Memory B cell (primary cell): ENCODE data around the gene NPAS4.

Experiments
- ATAC-seq: fragments of 150-1000 bp; cut with Tn5 transposase; 2 replicates; pipeline ENCODE4 v1.10.0; 2021; ENCODE audit warnings: low read depth, mild to moderate bottlenecking, moderate library complexity
- DNase-seq, 2 donors: peaks; one replicate each; pipeline ENCODE4 v3.0.0; 2022; ENCODE audit warnings: low spot score in 2 of 2
- H3K27ac Mint-ChIP-seq: one replicate; pipeline ENCODE4 v1.8.0; 2022; ENCODE audit warnings: mild to moderate bottlenecking, moderate library complexity, mixed read lengths
- H3K27me3 Mint-ChIP-seq: one replicate; pipeline ENCODE4 v1.8.0; 2022; ENCODE audit warnings: mixed read lengths
- H3K36me3 Mint-ChIP-seq: one replicate; pipeline ENCODE4 v1.8.0; 2022; ENCODE audit warnings: mild to moderate bottlenecking, mixed read lengths
- H3K4me1 Mint-ChIP-seq: one replicate; pipeline ENCODE4 v1.8.0; 2022; ENCODE audit warnings: mixed read lengths
- H3K4me3 Mint-ChIP-seq: one replicate; pipeline ENCODE4 v1.8.0; 2022; ENCODE audit warnings: mild to moderate bottlenecking, moderate library complexity, mixed read lengths
- H3K9me3 Mint-ChIP-seq: one replicate; pipeline ENCODE4 v1.8.0; 2022; ENCODE audit warnings: mixed read lengths

Gene NPAS4

GRCh38 chr11:66469441-66469840 lies 48.6 kb downstream of the NPAS4 start:
- no peaks in the 10 kb centered on the region for H3K9me3 Mint-ChIP-seq
- peaks cover 19% of the 10 kb centered on the region for H3K4me1 Mint-ChIP-seq
- no peaks in the 10 kb centered on the region for H3K27me3 Mint-ChIP-seq
- no peaks in the 10 kb centered on the region for H3K36me3 Mint-ChIP-seq
- no peak overlapping the region for H3K27ac Mint-ChIP-seq
- DNase-seq (no peak), ATAC-seq (no peak)
- H3K4me3 Mint-ChIP-seq: no peak overlapping the region

- ATAC-seq (no peak), DNase-seq (no peak)
- H3K4me3 Mint-ChIP-seq: no peak overlapping the region
- H3K27ac Mint-ChIP-seq: no peak overlapping the region
- H3K4me1 Mint-ChIP-seq: peaks cover 17% of the 10 kb centered on the region
- H3K27me3 Mint-ChIP-seq: no peaks in the 10 kb centered on the region
- H3K36me3 Mint-ChIP-seq: no peaks in the 10 kb centered on the region
- H3K9me3 Mint-ChIP-seq: no peaks in the 10 kb centered on the region
Observed at GRCh38 chr11:66470015-66470414, 49.2 kb downstream of the NPAS4 start.

GRCh38 chr11:66471142-66471541 lies 50.3 kb downstream of the NPAS4 start:
- ATAC-seq: no peak
- no peak overlapping the region for H3K4me3 Mint-ChIP-seq
- peaks cover 5% of the 10 kb centered on the region for H3K4me1 Mint-ChIP-seq
- DNase-seq: no peak
- H3K27me3 Mint-ChIP-seq: no peaks in the 10 kb centered on the region
- H3K36me3 Mint-ChIP-seq: no peaks in the 10 kb centered on the region
- H3K9me3 Mint-ChIP-seq: no peaks in the 10 kb centered on the region
- no peak overlapping the region for H3K27ac Mint-ChIP-seq

GRCh38 chr11:66472054-66472453 lies 51.2 kb downstream of the NPAS4 start:
- Mint-ChIP-seq H3K27ac (no peak overlapping the region), H3K27me3 (no peaks in the 10 kb centered on the region), H3K4me3 (no peak overlapping the region), H3K9me3 (no peaks in the 10 kb centered on the region), H3K36me3 (no peaks in the 10 kb centered on the region), H3K4me1 (peaks cover 4% of the 10 kb centered on the region)
- ATAC-seq: no peak
- no peak for DNase-seq

GRCh38 chr11:66473167-66473566 lies 52.3 kb downstream of the NPAS4 start:
- no peaks in the 10 kb centered on the region for H3K27me3 Mint-ChIP-seq
- H3K4me1 Mint-ChIP-seq: no peaks in the 10 kb centered on the region
- H3K9me3 Mint-ChIP-seq: no peaks in the 10 kb centered on the region
- DNase-seq (no peak), ATAC-seq (no peak)
- no peaks in the 10 kb centered on the region for H3K36me3 Mint-ChIP-seq
- no peak overlapping the region for H3K27ac Mint-ChIP-seq
- H3K4me3 Mint-ChIP-seq: no peak overlapping the region

GRCh38 chr11:66473608-66474515 lies 53.0 kb downstream of the NPAS4 start:
- Mint-ChIP-seq H3K27ac (no peak overlapping the region), H3K27me3 (no peaks in the 10 kb centered on the region), H3K9me3 (no peaks in the 10 kb centered on the region), H3K4me3 (no peak overlapping the region), H3K36me3 (no peaks in the 10 kb centered on the region), H3K4me1 (peaks cover 3% of the 10 kb centered on the region)
- ATAC-seq: no peak
- DNase-seq: no peak

GRCh38 chr11:66475349-66476172 lies 54.7 kb downstream of the NPAS4 start:
- no peak overlapping the region for H3K4me3 Mint-ChIP-seq
- no peak for DNase-seq
- H3K27ac Mint-ChIP-seq: no peak overlapping the region
- H3K27me3 Mint-ChIP-seq: no peaks in the 10 kb centered on the region
- peaks cover 10% of the 10 kb centered on the region for H3K4me1 Mint-ChIP-seq
- H3K9me3 Mint-ChIP-seq: no peaks in the 10 kb centered on the region
- no peak for ATAC-seq
- no peaks in the 10 kb centered on the region for H3K36me3 Mint-ChIP-seq
